SK-N-SH (cell line): ENCODE data around the gene ZBTB7A. TPM values are rescaled to one million over a fixed set of nuclear protein-coding genes. Genes with fewer than 3 reads are reported as not detected.

Source experiments
- CTCF ChIA-PET: fragments of 300-600, 350-600 bp; formaldehyde crosslinking; extraction: SDS; loops from one replicate; lab custom pipeline; 2021; lab: Yijun Ruan, JAX
- POLR2A ChIA-PET: fragments of 350-600 bp; sonication (Branson Sonifier 250); formaldehyde crosslinking; extraction: SDS; loops from one replicate; lab custom pipeline; 2020; ENCODE audit warnings: antibody characterized with exemption, inconsistent platforms; lab: Yijun Ruan, JAX
- DNase-seq: peaks from one replicate; pipeline ENCODE4 v3.0.0; 2012
- H2AFZ ChIP-seq: fragments of 200-600 bp; sonication (generic); 2 replicates; pipeline ENCODE4 v1.8.1; 2016; ENCODE audit warnings: antibody characterized with exemption, mild to moderate bottlenecking, low read depth
- H3F3A ChIP-seq: fragments of 200-600 bp; sonication (generic); replicated peaks from 2 replicates; pipeline ENCODE3; 2016; ENCODE audit warnings: antibody characterized with exemption, mild to moderate bottlenecking; ENCODE audit not compliant: insufficient read depth
- H3K27ac ChIP-seq, 2 experiments: fragments of 200-500 bp in 1 of 2; fragments of 200-600 bp in 1 of 2; sonication (Bioruptor generic) in 1 of 2; sonication (generic), shearing (Covaris generic) in 1 of 2; 2 replicates each; pipeline versions ENCODE4 v1.5.1 to v1.6.1; 2014 to 2016; ENCODE audit warnings: low read depth in 2 of 2, inconsistent platforms in 1 of 2, low read length in 1 of 2, mild to moderate bottlenecking in 1 of 2, mixed read lengths in 1 of 2
- H3K27me3 ChIP-seq: fragments of 200-600 bp; sonication (generic), shearing (Covaris generic); 2 replicates; pipeline ENCODE4 v1.6.1; 2016; ENCODE audit warnings: mixed run types; ENCODE audit not compliant: insufficient read depth
- H3K36me3 ChIP-seq, 2 experiments: fragments of 200-500 bp in 1 of 2; fragments of 200-600 bp in 1 of 2; sonication (Bioruptor generic) in 1 of 2; sonication (generic) in 1 of 2; replicated peaks in 1 of 2; 2 replicates each; pipeline versions ENCODE3 to v1.5.1; 2014 to 2016; ENCODE audit warnings: low read length in 1 of 2, mild to moderate bottlenecking in 1 of 2; ENCODE audit not compliant: insufficient read depth in 2 of 2, control insufficient read depth in 1 of 2
- H3K4me1 ChIP-seq, 2 experiments: fragments of 200-500 bp in 1 of 2; fragments of 200-600 bp in 1 of 2; sonication (Bioruptor generic) in 1 of 2; sonication (generic), shearing (Covaris generic) in 1 of 2; 2 replicates each; pipeline versions ENCODE4 v1.5.1 to v1.6.1; 2014 to 2016; ENCODE audit warnings: low read depth in 1 of 2, low read length in 1 of 2, mixed run types in 1 of 2; ENCODE audit not compliant: insufficient read depth in 2 of 2, control insufficient read depth in 1 of 2
- H3K4me2 ChIP-seq: fragments of 200-600 bp; sonication (generic), shearing (Covaris generic); 2 replicates; pipeline ENCODE4 v1.6.1; 2017; ENCODE audit warnings: mixed run types
- H3K4me3 ChIP-seq, 2 experiments: fragments of 200-500 bp in 1 of 2; fragments of 200-600 bp in 1 of 2; sonication (Bioruptor generic) in 1 of 2; sonication (generic), shearing (Covaris generic) in 1 of 2; 2 replicates each; pipeline versions ENCODE4 v1.5.1 to v1.8.1; 2014 to 2016; ENCODE audit warnings: low read depth in 2 of 2, inconsistent platforms in 1 of 2, low read length in 1 of 2, mild to moderate bottlenecking in 1 of 2, mixed read lengths in 1 of 2, moderate library complexity in 1 of 2
- H3K79me2 ChIP-seq: fragments of 200-600 bp; sonication (generic); 2 replicates; pipeline ENCODE4 v1.8.1; 2017; ENCODE audit warnings: mild to moderate bottlenecking; ENCODE audit not compliant: insufficient read depth
- H3K9ac ChIP-seq: fragments of 200-600 bp; sonication (generic); 2 replicates; pipeline ENCODE4 v1.6.1; 2017; ENCODE audit warnings: mixed run types
- H3K9me2 ChIP-seq: fragments of 200-600 bp; sonication (generic); 2 replicates; pipeline ENCODE4 v1.6.1; 2017; ENCODE audit warnings: mixed run types
- H3K9me3 ChIP-seq: fragments of 200-600 bp; sonication (generic); 2 replicates; pipeline ENCODE4 v1.6.1; 2017; ENCODE audit warnings: mixed run types, mild to moderate bottlenecking, moderate library complexity
- H4K20me1 ChIP-seq: fragments of 200-600 bp; sonication (generic); 2 replicates; pipeline ENCODE4 v1.6.1; 2017; ENCODE audit warnings: mild to moderate bottlenecking, mixed run types; ENCODE audit not compliant: insufficient read depth
- ELF1 ChIP-seq: IDR thresholded peaks from 2 replicates; pipeline ENCODE4 v1.4.0; 2012
- EP300 ChIP-seq, 2 experiments: IDR thresholded peaks; 2 replicates each; pipeline versions ENCODE4 v1.4.0 to v1.6.1; 2012; ENCODE audit warnings: borderline replicate concordance in 1 of 2, low read depth in 1 of 2, low read length in 1 of 2
- FOSL2 ChIP-seq: IDR thresholded peaks from 2 replicates; pipeline ENCODE4 v1.4.0; 2012; ENCODE audit warnings: low read depth, mild to moderate bottlenecking, moderate library complexity, borderline replicate concordance
- FOXJ3 ChIP-seq: sonication (generic); formaldehyde crosslinking; IDR thresholded peaks from 2 replicates; pipeline ENCODE4 v1.5.1; 2020; ENCODE audit warnings: mild to moderate bottlenecking, missing genetic modification reagents
- FOXM1 ChIP-seq: IDR thresholded peaks from 2 replicates; pipeline ENCODE4 v1.4.0; 2012; ENCODE audit warnings: low read depth, mild to moderate bottlenecking
- GATA2 ChIP-seq: sonication (generic); formaldehyde crosslinking; IDR thresholded peaks from 2 replicates; pipeline ENCODE4 v1.5.0; 2020; ENCODE audit warnings: mild to moderate bottlenecking, missing genetic modification reagents
- NFIC ChIP-seq: IDR thresholded peaks from 2 replicates; pipeline ENCODE4 v1.4.0; 2012; ENCODE audit warnings: borderline replicate concordance
- PBX3 ChIP-seq: IDR thresholded peaks from 2 replicates; pipeline ENCODE4; 2012
- POLR2AphosphoS5 ChIP-seq: IDR thresholded peaks from 2 replicates; pipeline ENCODE4 v1.6.1; 2012; ENCODE audit warnings: low read depth, low read length
- RXRA ChIP-seq: IDR thresholded peaks from 2 replicates; pipeline ENCODE4 v1.4.0; 2012; ENCODE audit warnings: low read depth, mild to moderate bottlenecking, borderline replicate concordance
- SIN3A ChIP-seq: IDR thresholded peaks from 2 replicates; pipeline ENCODE4 v1.6.1; 2012; ENCODE audit warnings: low read depth, mild to moderate bottlenecking, low read length, moderate library complexity, borderline replicate concordance
- SMC3 ChIP-seq: IDR thresholded peaks from 2 replicates; pipeline ENCODE4 v1.6.1; 2012; ENCODE audit warnings: low read depth, low read length, improper control_type of control experiment
- TAF1 ChIP-seq: IDR thresholded peaks from 2 replicates; pipeline ENCODE4 v1.6.1; 2012; ENCODE audit warnings: low read depth, mild to moderate bottlenecking, low read length, moderate library complexity, borderline replicate concordance
- TCF12 ChIP-seq: IDR thresholded peaks from 2 replicates; pipeline ENCODE4 v1.4.0; 2012
- USF2 ChIP-seq: fragments of 150-350 bp; IDR thresholded peaks from 2 replicates; pipeline ENCODE4 v1.6.1; 2017; ENCODE audit warnings: antibody characterized with exemption, low read length, low read depth, borderline replicate concordance
- WGBS: methylation state at CpG from one replicate; pipeline ENCODE4 v1.1.6; 2017; ENCODE audit warnings: low lambda C conversion rate; 5-methylcytosine and 5-hydroxymethylcytosine counted together
- polyA plus RNA-seq, 3 experiments: library from polyadenylated mRNA; depleted of rRNA; stranded (reverse); fragments of >200 nt; gene quantifications; 2 replicates each; pipeline ENCODE4 v1.2.3, GENCODE V29; 2012
- TF ChIP-seq, protein P1 (sequence below): fragments of 200-600 bp; sonication (generic); IDR thresholded peaks from 2 replicates; pipeline ENCODE4 v1.6.1; 2017; ENCODE audit warnings: antibody characterized with exemption, mild to moderate bottlenecking, moderate library complexity
- TF ChIP-seq, protein P2 (sequence below): fragments of 150-350 bp; IDR thresholded peaks from 2 replicates; pipeline ENCODE4 v1.6.1; 2016; ENCODE audit warnings: mild to moderate bottlenecking, low read depth, low read length

The ZBTB7A gene
- polyA plus RNA-seq, 1 of the 3 experiments (the other 2 are of a cell fraction): 7.4 TPM

GRCh38 chr19:4025317-4025716 lies 41.4 kb downstream of the ZBTB7A start (continued):
- TF ChIP-seq USF2: no peak
- TF ChIP-seq PBX3: no peak
- TF ChIP-seq FOSL2: no peak
- no peak for TF ChIP-seq SIN3A
- TF ChIP-seq POLR2AphosphoS5: no peak

DNA sequence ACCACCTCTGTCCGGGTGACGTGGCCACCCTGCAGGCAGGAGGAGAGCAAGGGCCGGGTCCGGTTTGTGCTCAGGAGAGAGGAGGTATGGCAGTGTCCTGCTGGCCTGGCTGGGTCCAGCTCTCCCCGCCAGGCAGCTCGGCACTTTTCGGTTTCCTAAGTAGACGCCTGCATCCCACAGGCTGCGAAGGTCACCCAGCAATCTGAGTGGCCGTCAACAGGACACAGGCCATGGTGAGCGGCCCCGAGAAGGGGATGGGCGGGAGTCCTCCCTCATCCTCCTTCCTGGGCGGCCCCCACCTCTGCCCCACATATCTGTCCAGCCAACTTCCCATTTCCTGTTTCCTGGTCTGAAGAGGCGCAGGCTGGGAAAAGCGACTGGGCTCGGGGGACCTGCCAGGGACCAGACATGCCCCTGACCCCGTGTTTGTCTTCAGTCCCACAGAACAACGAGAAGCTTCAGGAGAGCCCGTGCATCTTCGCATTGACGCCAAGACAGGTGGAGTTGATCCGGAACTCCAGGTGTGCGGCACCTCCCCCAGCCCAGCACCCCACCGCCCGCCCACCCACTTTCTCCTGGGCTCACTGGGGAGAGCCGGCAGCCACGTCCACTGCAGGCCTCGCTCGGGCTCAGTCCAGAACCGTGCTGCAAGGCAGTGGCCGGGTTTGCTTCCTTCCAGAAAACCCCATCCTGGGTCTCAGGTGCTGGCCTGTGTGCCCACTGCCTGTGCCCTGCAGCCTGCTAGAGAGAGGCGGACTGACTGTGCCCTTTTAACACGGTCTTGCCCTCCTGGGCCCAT lies 42.9 kb downstream of the ZBTB7A start:
- no peak for DNase-seq
- CTCF ChIA-PET: no interaction called here
- H3K27me3 ChIP-seq: no peaks in the 10 kb centered on the region
- no peaks in the 10 kb centered on the region for H3K9me2 ChIP-seq
- peaks cover 41% of the 10 kb centered on the region for H3K79me2 ChIP-seq
- no peak overlapping the region for H3K9ac ChIP-seq
- no peaks in the 10 kb centered on the region for H3K4me1 ChIP-seq
- POLR2A ChIA-PET: no interaction called here
- peaks cover 0 to 10% of the 10 kb centered on the region in 2 experiments for H3K36me3 ChIP-seq
- no peak overlapping the region for H2AFZ ChIP-seq
- WGBS: 90% methylated on average over 13 of the region's 34 CpGs
- no peaks in the 10 kb centered on the region for H3F3A ChIP-seq
- H4K20me1 ChIP-seq: peaks cover 11% of the 10 kb centered on the region; the same call in 1 of the 2 replicates
- no peaks in the 10 kb centered on the region for H3K9me3 ChIP-seq
- H3K4me2 ChIP-seq: no peak overlapping the region
- no peak overlapping the region for H3K4me3 ChIP-seq
- H3K27ac ChIP-seq: no peak overlapping the region
- TF ChIP-seq, protein P1, sequence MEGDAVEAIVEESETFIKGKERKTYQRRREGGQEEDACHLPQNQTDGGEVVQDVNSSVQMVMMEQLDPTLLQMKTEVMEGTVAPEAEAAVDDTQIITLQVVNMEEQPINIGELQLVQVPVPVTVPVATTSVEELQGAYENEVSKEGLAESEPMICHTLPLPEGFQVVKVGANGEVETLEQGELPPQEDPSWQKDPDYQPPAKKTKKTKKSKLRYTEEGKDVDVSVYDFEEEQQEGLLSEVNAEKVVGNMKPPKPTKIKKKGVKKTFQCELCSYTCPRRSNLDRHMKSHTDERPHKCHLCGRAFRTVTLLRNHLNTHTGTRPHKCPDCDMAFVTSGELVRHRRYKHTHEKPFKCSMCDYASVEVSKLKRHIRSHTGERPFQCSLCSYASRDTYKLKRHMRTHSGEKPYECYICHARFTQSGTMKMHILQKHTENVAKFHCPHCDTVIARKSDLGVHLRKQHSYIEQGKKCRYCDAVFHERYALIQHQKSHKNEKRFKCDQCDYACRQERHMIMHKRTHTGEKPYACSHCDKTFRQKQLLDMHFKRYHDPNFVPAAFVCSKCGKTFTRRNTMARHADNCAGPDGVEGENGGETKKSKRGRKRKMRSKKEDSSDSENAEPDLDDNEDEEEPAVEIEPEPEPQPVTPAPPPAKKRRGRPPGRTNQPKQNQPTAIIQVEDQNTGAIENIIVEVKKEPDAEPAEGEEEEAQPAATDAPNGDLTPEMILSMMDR: no peak
- TF ChIP-seq TCF12 (no peak), GATA2 (CRISPR knock-in tag) (no peak), SMC3 (no peak), FOXM1 (no peak), FOXJ3 (CRISPR knock-in tag) (no peak), ELF1 (no peak), EP300 (IDR thresholded peaks at IDR 0.05; ENCODE audit: borderline replicate concordance in 1 of 2, low read depth in 1 of 2, low read length in 1 of 2) (no peak), PBX3 (no peak), RXRA (no peak), NFIC (no peak), TAF1 (no peak), SIN3A (no peak)
- TF ChIP-seq, protein P2, sequence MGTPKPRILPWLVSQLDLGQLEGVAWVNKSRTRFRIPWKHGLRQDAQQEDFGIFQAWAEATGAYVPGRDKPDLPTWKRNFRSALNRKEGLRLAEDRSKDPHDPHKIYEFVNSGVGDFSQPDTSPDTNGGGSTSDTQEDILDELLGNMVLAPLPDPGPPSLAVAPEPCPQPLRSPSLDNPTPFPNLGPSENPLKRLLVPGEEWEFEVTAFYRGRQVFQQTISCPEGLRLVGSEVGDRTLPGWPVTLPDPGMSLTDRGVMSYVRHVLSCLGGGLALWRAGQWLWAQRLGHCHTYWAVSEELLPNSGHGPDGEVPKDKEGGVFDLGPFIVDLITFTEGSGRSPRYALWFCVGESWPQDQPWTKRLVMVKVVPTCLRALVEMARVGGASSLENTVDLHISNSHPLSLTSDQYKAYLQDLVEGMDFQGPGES: no peak
- TF ChIP-seq, all 33 proteins: peak for 0
